K562 (cell line): ENCODE results near the gene PKHD1.

ENCODE experiments used
- BACH1 ChIP-seq: fragments of 200-800 bp; sonication (Bioruptor generic); IDR thresholded peaks from 2 replicates; pipeline ENCODE4 v1.6.1; 2016; ENCODE audit warnings: missing genetic modification characterization, missing compliant biosample characterization
- CTCF ChIP-seq, 3 experiments: IDR thresholded peaks in 2 of 3; conservative IDR thresholded peaks in 1 of 3; 2 replicates each; pipeline ENCODE4 v1.5.1; 2011 to 2012; ENCODE audit warnings: low read length in 3 of 3, mild to moderate bottlenecking in 3 of 3, control low read depth in 2 of 3, improper control_type of control experiment in 1 of 3, inconsistent platforms in 1 of 3, low read depth in 1 of 3, mixed read lengths in 1 of 3, moderate library complexity in 1 of 3; ENCODE audit not compliant: insufficient read depth in 2 of 3
- JUND ChIP-seq, 2 experiments: IDR thresholded peaks; 2 replicates in 1 of 2; 3 replicates in 1 of 2; pipeline ENCODE4 v1.6.1; 2011; ENCODE audit warnings: borderline replicate concordance in 2 of 2, low read depth in 2 of 2, low read length in 2 of 2, improper control_type of control experiment in 1 of 2, missing biosample characterization in 1 of 2, missing genetic modification characterization in 1 of 2, missing genetic modification reagents in 1 of 2
- MYC ChIP-seq, 2 experiments: fragments of 250-450 bp in 1 of 2; sonication (Bioruptor Pico) in 1 of 2; IDR thresholded peaks; 2 replicates each; pipeline versions ENCODE4 v1.5.1 to v1.6.1; 2012 to 2021; ENCODE audit warnings: low read depth in 2 of 2, borderline replicate concordance in 1 of 2, improper control_type of control experiment in 1 of 2, low read length in 1 of 2, mild to moderate bottlenecking in 1 of 2, moderate library complexity in 1 of 2
- TEAD2 ChIP-seq: fragments of 450-650 bp; IDR thresholded peaks from 2 replicates; pipeline ENCODE4 v1.6.1; 2016; ENCODE audit warnings: missing genetic modification characterization, control low read depth, missing compliant biosample characterization

GRCh38 chr6:51657491-51657890 lies 429.9 kb downstream of the PKHD1 start:
- no peak for TF ChIP-seq CTCF (IDR thresholded peaks at IDR 0.05 in 2 of 3, conservative IDR thresholded peaks at IDR 0.05 in 1 of 3; ENCODE audit: insufficient read depth in 2 of 3, low read depth in 1 of 3, low read length in 3 of 3)
- TF ChIP-seq MYC (IDR thresholded peaks at IDR 0.05; ENCODE audit: low read depth, low read length) = no peak
- TF ChIP-seq MYC (CRISPR knock-in tag; IDR thresholded peaks at IDR 0.05; ENCODE audit: borderline replicate concordance, low read depth) = no peak
- TF ChIP-seq BACH1 (tag) = no peak
- TF ChIP-seq TEAD2 (tag) = no peak
- no peak for TF ChIP-seq JUND (IDR thresholded peaks at IDR 0.05; ENCODE audit: borderline replicate concordance, low read depth, low read length)
- TF ChIP-seq JUND (tag; IDR thresholded peaks at IDR 0.05; ENCODE audit: borderline replicate concordance, low read depth, low read length) = no peak
